Measurements from ENCODE around the gene ZNF189. TPM values are rescaled to one million over a fixed set of nuclear protein-coding genes. Genes with fewer than 3 reads are reported as not detected.

Gene ZNF189
- total RNA-seq, 1 donor from 2014 or later: 14.6 TPM

GRCh38 chr9:101438523-101438922 is 39.9 kb downstream of the ZNF189 start:
- intact Hi-C loops (cut with DNase I): loop anchor here (5.0 kb wide), 1 partner anchor 41 kb away; the partner anchor contains the start of genes MRPL50 and ZNF189
- DNase-seq: no peak

GRCh38 chr9:101440714-101441230 is 42.1 kb downstream of the ZNF189 start:
- ATAC-seq (ENCODE audit: poor library complexity) (no peak), DNase-seq (no peak)
- intact Hi-C loops (cut with DNase I): no loop called here

More at GRCh38 chr9:101438523-101438922, 39.9 kb downstream of the ZNF189 start:
- ATAC-seq (ENCODE audit: poor library complexity): no peak

GRCh38 chr9:101442318-101442717 is 43.7 kb downstream of the ZNF189 start:
- peak; percentile 78 for ATAC-seq (ENCODE audit: poor library complexity)
- intact Hi-C loops (cut with DNase I): no loop called here
- DNase-seq: peak; percentile 70

GRCh38 chr9:101442736-101443135 is 44.1 kb downstream of the ZNF189 start:
- ATAC-seq (ENCODE audit: poor library complexity) (no peak), DNase-seq (no peak)
- intact Hi-C loops (cut with DNase I): no loop called here

GRCh38 chr9:101443364-101443771 is 44.7 kb downstream of the ZNF189 start:
- DNase-seq (peak; percentile 77), ATAC-seq (ENCODE audit: poor library complexity) (peak; percentile 96)
- intact Hi-C loops (cut with DNase I): no loop called here

GRCh38 chr9:101445353-101446029 is 46.8 kb downstream of the ZNF189 start:
- DNase-seq: no peak
- ATAC-seq (ENCODE audit: poor library complexity): no peak
- intact Hi-C loops (cut with DNase I): no loop called here

GRCh38 chr9:101446732-101447131 is 48.1 kb downstream of the ZNF189 start:
- ATAC-seq (ENCODE audit: poor library complexity) (no peak), DNase-seq (no peak)
- intact Hi-C loops (cut with DNase I): no loop called here

GRCh38 chr9:101448680-101449070 is 50.0 kb downstream of the ZNF189 start:
- intact Hi-C loops (cut with DNase I): no loop called here
- DNase-seq: no peak
- no peak for ATAC-seq (ENCODE audit: poor library complexity)

GRCh38 chr9:101449071-101449721 is 50.5 kb downstream of the ZNF189 start:
- intact Hi-C loops (cut with DNase I): no loop called here
- DNase-seq (peak; percentile 84), ATAC-seq (ENCODE audit: poor library complexity) (peak; percentile 98)

- DNase-seq (no peak), ATAC-seq (ENCODE audit: poor library complexity) (no peak)
- intact Hi-C loops (cut with DNase I): no loop called here
Measured at GRCh38 chr9:101450931-101451330, 52.3 kb downstream of the ZNF189 start.

- intact Hi-C loops (cut with DNase I): no loop called here
- ATAC-seq (ENCODE audit: poor library complexity) (no peak), DNase-seq (no peak)
Measured at GRCh38 chr9:101451498-101451897, 52.8 kb downstream of the ZNF189 start.

- no peak for ATAC-seq (ENCODE audit: poor library complexity)
- no peak for DNase-seq
- intact Hi-C loops (cut with DNase I): no loop called here
Measured at GRCh38 chr9:101453776-101454570, 55.3 kb downstream of the ZNF189 start.

GRCh38 chr9:101455656-101456240 is 57.1 kb downstream of the ZNF189 start:
- DNase-seq (no peak), ATAC-seq (ENCODE audit: poor library complexity) (no peak)
- intact Hi-C loops (cut with DNase I): loop anchor here (2.0 kb wide), 1 partner anchor 75 kb away; no protein-coding TSS in a partner anchor

GRCh38 chr9:101457003-101457402 is 58.4 kb downstream of the ZNF189 start:
- DNase-seq (no peak), ATAC-seq (ENCODE audit: poor library complexity) (no peak)
- intact Hi-C loops (cut with DNase I): loop anchor here (2.0 kb wide), 1 partner anchor 74 kb away; no protein-coding TSS in a partner anchor

- intact Hi-C loops (cut with DNase I): no loop called here
- DNase-seq (no peak), ATAC-seq (ENCODE audit: poor library complexity) (peak; percentile 87)
Measured at GRCh38 chr9:101458963-101459631, 60.4 kb downstream of the ZNF189 start.

Measured in Right ventricle myocardium superior (tissue), 1 donor.